Suppressor macrophage treated with lipopolysaccharide for 4 hours (primary cell): ENCODE data around the gene IPO5.

ENCODE experiments used
- DNase-seq: peaks from one replicate; pipeline ENCODE4 v3.0.0-alpha.2; 2020

Gene IPO5

DNA sequence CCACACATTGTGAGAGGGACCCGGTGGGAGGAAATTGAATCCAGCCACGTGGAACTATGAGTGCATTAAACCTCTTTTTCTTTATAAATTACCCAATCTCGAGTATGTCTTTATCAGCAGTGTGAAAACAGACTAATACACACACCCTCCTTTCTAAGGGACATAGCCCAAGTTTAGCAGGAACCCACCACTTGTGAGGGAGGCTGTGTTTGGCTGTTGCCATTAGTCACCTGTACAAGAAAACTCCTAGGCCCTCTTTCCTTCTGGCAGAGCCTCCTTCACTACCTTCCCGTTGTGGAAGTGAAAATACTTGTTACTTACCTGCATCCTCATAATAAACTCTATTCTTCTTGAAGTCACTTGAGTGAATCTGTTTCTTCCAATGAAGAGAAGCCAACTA, 113.2 kb downstream of the IPO5 start:
- no peak for DNase-seq

DNA sequence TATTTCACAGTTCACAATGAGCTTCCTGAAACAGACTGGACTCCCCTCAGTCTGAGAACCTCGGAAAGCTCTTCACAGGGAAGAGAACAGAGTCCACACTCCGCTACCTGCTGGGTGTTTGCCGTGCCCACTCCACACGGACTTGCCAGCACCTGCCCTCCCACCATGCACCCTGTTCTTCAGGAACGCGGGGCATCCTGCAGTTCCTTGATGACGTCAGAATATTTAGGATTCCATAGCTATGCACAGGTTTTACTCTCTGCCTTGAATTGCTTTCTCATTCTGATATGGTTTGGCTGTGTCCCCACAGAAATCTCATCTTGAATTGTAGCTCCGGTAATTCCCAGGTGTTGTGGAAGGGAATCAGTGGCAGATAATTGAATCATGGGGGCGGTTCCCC, 115.0 kb downstream of the IPO5 start:
- DNase-seq = no peak

DNA sequence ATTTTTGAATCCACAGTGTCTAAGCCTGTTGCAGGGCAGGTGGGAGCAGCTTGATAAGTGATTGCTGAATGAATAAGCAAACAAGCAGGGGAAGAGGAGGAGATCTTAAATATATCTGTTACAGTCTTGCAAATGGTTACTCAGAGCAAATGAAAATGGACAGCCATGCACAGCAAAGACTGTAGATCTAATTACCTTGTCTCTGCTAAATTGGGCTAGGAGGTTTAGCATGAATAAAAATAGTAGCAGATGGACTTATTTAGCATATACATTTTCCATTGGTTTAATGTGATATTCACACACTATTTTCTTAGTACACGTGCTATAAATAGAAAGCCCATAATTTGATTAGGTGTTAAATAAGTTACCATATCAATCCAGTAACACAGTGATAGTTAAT, 116.5 kb downstream of the IPO5 start:
- no peak for DNase-seq

DNA sequence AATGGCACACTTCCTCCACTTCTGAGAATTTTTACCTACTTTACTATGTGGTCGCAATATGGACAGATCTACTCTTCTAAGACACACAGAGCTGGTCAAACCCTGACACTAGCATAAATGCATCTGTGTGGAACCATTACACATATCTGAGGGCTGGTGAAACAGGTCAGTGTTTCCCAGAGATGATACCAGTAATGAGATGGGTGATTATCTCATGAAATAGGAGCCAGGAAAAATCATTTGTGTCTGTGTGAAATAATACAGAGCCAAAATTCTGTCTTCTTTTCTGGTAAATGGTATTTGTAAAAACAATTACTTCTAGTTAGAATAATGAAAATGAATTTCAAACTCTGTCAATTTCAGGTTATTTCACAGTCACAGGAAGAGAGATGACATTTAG, 117.8 kb downstream of the IPO5 start:
- no peak for DNase-seq

DNA sequence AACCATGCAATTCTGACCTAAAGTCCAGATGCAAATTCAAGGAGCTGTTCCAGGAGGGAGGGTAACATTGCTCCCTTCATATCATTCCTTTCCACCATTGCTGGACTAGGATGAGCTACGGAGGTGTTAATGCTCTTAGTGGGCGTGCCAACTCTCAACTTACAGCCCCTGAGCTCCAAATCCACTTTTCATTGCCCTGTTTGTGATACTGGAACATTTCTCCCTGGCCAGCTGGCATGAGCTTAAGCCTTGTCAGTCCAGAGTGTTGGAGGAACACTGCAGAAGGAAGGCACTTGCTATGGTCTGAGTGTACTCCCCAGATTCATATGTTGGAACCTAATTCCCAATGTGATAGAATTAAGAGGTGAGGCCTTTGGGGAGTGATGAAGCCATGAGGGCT, 119.0 kb downstream of the IPO5 start:
- no peak for DNase-seq
